Peyer's patch (tissue), 4 donors: Measurements from ENCODE around the gene IPO8.

Experiments used
- CTCF ChIP-seq, 6 experiments: fragments of 450-650 bp in 4 of 6; fragments of 200-600 bp in 2 of 6; sonication (generic) in 1 of 6; IDR thresholded peaks; one replicate each; pipeline ENCODE4 v1.5.1; 2017 to 2019; ENCODE audit warnings: antibody characterized with exemption in 6 of 6, mild to moderate bottlenecking in 3 of 6, moderate library complexity in 1 of 6
- POLR2A ChIP-seq, 2 donors: fragments of 450-650 bp; IDR thresholded peaks; one replicate each; pipeline ENCODE4 v1.5.1; 2017; ENCODE audit warnings: antibody characterized with exemption in 2 of 2, mild to moderate bottlenecking in 2 of 2, moderate library complexity in 2 of 2

- no peak for TF ChIP-seq CTCF (IDR thresholded peaks at IDR 0.05)
- TF ChIP-seq POLR2A (IDR thresholded peaks at IDR 0.05), result no peak
Observed at GRCh38 chr12:30744321-30744720, 48.7 kb upstream of the IPO8 start.
